A673 (cell line): ENCODE measurements around the gene CD163L1.

Source experiments
- CTCF ChIP-seq: fragments of 300-800, 200-600 bp; sonication (generic); conservative IDR thresholded peaks from 2 replicates; pipeline ENCODE4 v1.5.1; 2017; ENCODE audit warnings: low read depth, mild to moderate bottlenecking, antibody characterized with exemption, low read length, moderate library complexity, mixed read lengths
- EZH2 ChIP-seq: fragments of 200-600 bp; sonication (generic); IDR thresholded peaks from 2 replicates; pipeline ENCODE4 v1.6.1; 2017; ENCODE audit warnings: borderline replicate concordance, low read depth, mild to moderate bottlenecking, mixed read lengths, antibody characterized with exemption, low read length; ENCODE audit not compliant: poor library complexity, severe bottlenecking

GRCh38 chr12:7369274-7369729 lies 74.7 kb downstream of the CD163L1 start:
- no peak for TF ChIP-seq CTCF
- no peak for TF ChIP-seq EZH2
